Mesenchymal stem cell (in vitro differentiated cells and primary cell): ENCODE measurements around the gene IFI27.
A peak's percentile ranks its signal among the peaks of the same experiment; 100 is the strongest.

Experiments used
- DNase-seq: peaks from one replicate; pipeline ENCODE4 v3.0.0-alpha.2; 2013
- H2AFZ ChIP-seq: one replicate; pipeline ENCODE4 v1.6.1; 2013; ENCODE audit warnings: low read depth, mild to moderate bottlenecking, control low read depth, inconsistent platforms, low read length, moderate library complexity
- H2AK5ac ChIP-seq: 2 replicates; pipeline ENCODE4 v1.6.1; 2013; ENCODE audit warnings: low read length, moderate library complexity, mild to moderate bottlenecking, inconsistent platforms; ENCODE audit not compliant: severe bottlenecking
- H2BK120ac ChIP-seq: one replicate; pipeline ENCODE4 v1.6.1; 2013; ENCODE audit warnings: low read depth, mild to moderate bottlenecking, inconsistent platforms, low read length, moderate library complexity
- H2BK12ac ChIP-seq, 2 experiments: one replicate each; pipeline ENCODE4 v1.6.1; 2013; ENCODE audit warnings: inconsistent platforms in 2 of 2, low read length in 2 of 2, mild to moderate bottlenecking in 2 of 2, moderate library complexity in 2 of 2, control low read depth in 1 of 2
- H2BK15ac ChIP-seq: one replicate; pipeline ENCODE4 v1.6.1; 2013; ENCODE audit warnings: mild to moderate bottlenecking, low read depth, inconsistent platforms; ENCODE audit not compliant: poor library complexity, severe bottlenecking
- H2BK5ac ChIP-seq: 2 replicates; pipeline ENCODE4 v1.6.1; 2013; ENCODE audit warnings: low read depth, mild to moderate bottlenecking, low read length, control low read depth, inconsistent platforms; ENCODE audit not compliant: poor library complexity, severe bottlenecking
- H3K14ac ChIP-seq, 2 experiments: one replicate each; pipeline ENCODE4 v1.6.1; 2013; ENCODE audit warnings: inconsistent platforms in 2 of 2, low read length in 2 of 2, control low read depth in 1 of 2, mild to moderate bottlenecking in 1 of 2, moderate library complexity in 1 of 2
- H3K18ac ChIP-seq, 2 experiments: one replicate each; pipeline ENCODE4 v1.6.1; 2013; ENCODE audit warnings: inconsistent platforms in 2 of 2, low read length in 2 of 2, control low read depth in 1 of 2, low read depth in 1 of 2, mild to moderate bottlenecking in 1 of 2
- H3K23ac ChIP-seq, 2 experiments: one replicate each; pipeline ENCODE4 v1.6.1; 2013; ENCODE audit warnings: inconsistent platforms in 2 of 2, low read length in 2 of 2, mild to moderate bottlenecking in 2 of 2, moderate library complexity in 2 of 2, control low read depth in 1 of 2
- H3K27ac ChIP-seq: 2 replicates; pipeline ENCODE4 v1.5.1; 2013; ENCODE audit warnings: mild to moderate bottlenecking, moderate library complexity, low read length, control low read depth, inconsistent platforms; ENCODE audit not compliant: poor library complexity, severe bottlenecking
- H3K27me3 ChIP-seq, 2 experiments: 2 replicates each; pipeline versions ENCODE4 v1.6.1 to v1.7.0; 2013; ENCODE audit warnings: low read length in 2 of 2, mild to moderate bottlenecking in 2 of 2, moderate library complexity in 2 of 2, control low read depth in 1 of 2, inconsistent platforms in 1 of 2; ENCODE audit not compliant: control insufficient read depth in 1 of 2, insufficient read depth in 1 of 2
- H3K36me3 ChIP-seq, 2 experiments: 2 replicates each; pipeline versions ENCODE4 v1.6.1 to v1.7.0; 2013; ENCODE audit warnings: low read length in 2 of 2, control low read depth in 1 of 2, inconsistent platforms in 1 of 2, low read depth in 1 of 2, mild to moderate bottlenecking in 1 of 2; ENCODE audit not compliant: insufficient read depth in 2 of 2, control insufficient read depth in 1 of 2
- H3K4ac ChIP-seq, 2 experiments: one replicate each; pipeline ENCODE4 v1.6.1; 2013; ENCODE audit warnings: inconsistent platforms in 2 of 2, low read length in 2 of 2, mild to moderate bottlenecking in 2 of 2, moderate library complexity in 2 of 2, control low read depth in 1 of 2, low read depth in 1 of 2
- H3K4me1 ChIP-seq: 2 replicates; pipeline ENCODE4 v1.6.1; 2013; ENCODE audit warnings: low read depth, low read length, control low read depth; ENCODE audit not compliant: control insufficient read depth, insufficient read depth
- H3K4me2 ChIP-seq: 2 replicates; pipeline ENCODE4 v1.6.1; 2013; ENCODE audit warnings: low read length, mild to moderate bottlenecking, inconsistent platforms; ENCODE audit not compliant: poor library complexity, severe bottlenecking
- H3K4me3 ChIP-seq, 2 experiments: 2 replicates each; pipeline versions ENCODE4 v1.5.1 to v1.7.0; 2013; ENCODE audit warnings: low read length in 2 of 2, mild to moderate bottlenecking in 2 of 2, control low read depth in 1 of 2, low read depth in 1 of 2; ENCODE audit not compliant: insufficient read depth in 1 of 2
- H3K79me1 ChIP-seq: replicated peaks from 2 replicates; pipeline ENCODE4 v1.6.1; 2013; ENCODE audit warnings: mild to moderate bottlenecking, control low read depth, low read length, inconsistent platforms; ENCODE audit not compliant: poor library complexity, severe bottlenecking
- H3K9ac ChIP-seq: 2 replicates; pipeline ENCODE4 v1.7.0; 2013; ENCODE audit warnings: mild to moderate bottlenecking, low read length, moderate library complexity
- H3K9me3 ChIP-seq: 2 replicates; pipeline ENCODE4 v1.7.0; 2013; ENCODE audit warnings: mild to moderate bottlenecking, low read length; ENCODE audit not compliant: control insufficient read depth
- H4K8ac ChIP-seq: one replicate; pipeline ENCODE4 v1.6.1; 2013; ENCODE audit warnings: inconsistent platforms, mild to moderate bottlenecking, low read length, moderate library complexity
- H4K91ac ChIP-seq: one replicate; pipeline ENCODE4 v1.6.1; 2013; ENCODE audit warnings: mild to moderate bottlenecking, low read length, inconsistent platforms
- WGBS: methylation state at CpG from one replicate; pipeline ENCODE4 v1.1.7; 2013; ENCODE audit warnings: mixed read lengths; 5-methylcytosine and 5-hydroxymethylcytosine counted together

The IFI27 gene

DNA sequence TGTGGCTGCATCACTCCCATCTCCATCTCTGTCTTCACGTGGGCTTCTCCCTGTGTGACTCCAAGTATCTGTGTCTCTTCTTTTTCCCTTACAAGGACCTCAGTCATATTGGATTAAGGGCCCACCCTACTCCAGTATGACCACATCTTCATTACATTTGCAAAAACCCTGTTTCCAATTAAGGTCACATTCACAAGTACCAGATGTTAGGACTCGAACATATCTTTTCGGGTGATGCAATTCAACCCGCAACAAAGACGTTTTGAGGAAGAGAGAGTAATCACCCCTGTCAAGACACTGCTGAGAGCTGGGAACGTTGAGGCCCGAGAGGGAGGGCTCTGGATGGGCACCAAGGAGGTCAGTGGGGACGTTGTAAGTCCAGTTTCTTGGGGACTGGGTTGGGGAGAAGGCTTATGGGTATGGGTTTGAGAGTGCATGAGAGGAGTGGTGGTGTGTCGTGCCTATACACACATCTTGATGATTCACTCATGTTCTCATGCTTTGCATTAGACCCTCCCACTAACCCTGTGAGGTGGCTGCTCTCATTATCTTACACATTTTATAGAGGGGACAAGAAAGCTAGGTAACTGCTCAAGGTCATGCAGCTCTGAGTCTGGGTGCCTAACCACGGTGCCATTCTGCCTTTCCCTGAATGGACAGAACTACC lies 12.1 kb upstream of the IFI27 start:
- H3K36me3 ChIP-seq, result peaks cover 10 to 24% of the 10 kb centered on the region in 2 experiments
- H2AK5ac ChIP-seq, result no peak overlapping the region
- no peak overlapping the region for H3K27ac ChIP-seq
- H3K4me1 ChIP-seq, result peaks cover 8% of the 10 kb centered on the region
- no peak for DNase-seq
- no peaks in the 10 kb centered on the region for H3K9me3 ChIP-seq
- H2BK12ac ChIP-seq, result no peak overlapping the region
- H4K91ac ChIP-seq, result no peak overlapping the region
- H2BK5ac ChIP-seq, result no peak overlapping the region
- no peak overlapping the region for H2BK120ac ChIP-seq
- H3K14ac ChIP-seq, result no peak overlapping the region
- no peak overlapping the region for H3K18ac ChIP-seq
- H4K8ac ChIP-seq, result no peak overlapping the region
- no peak overlapping the region for H2AFZ ChIP-seq
- no peak overlapping the region for H3K23ac ChIP-seq
- no peak overlapping the region for H3K4me2 ChIP-seq
- no peak overlapping the region for H2BK15ac ChIP-seq
- H3K4me3 ChIP-seq, result no peak overlapping the region
- H3K79me1 ChIP-seq, result peaks cover 6% of the 10 kb centered on the region
- no peak overlapping the region for H3K4ac ChIP-seq
- H3K9ac ChIP-seq, result no peak overlapping the region
- H3K27me3 ChIP-seq, result no peaks in the 10 kb centered on the region
- 79% methylated on average over 9 of the region's 10 CpGs for WGBS

DNA sequence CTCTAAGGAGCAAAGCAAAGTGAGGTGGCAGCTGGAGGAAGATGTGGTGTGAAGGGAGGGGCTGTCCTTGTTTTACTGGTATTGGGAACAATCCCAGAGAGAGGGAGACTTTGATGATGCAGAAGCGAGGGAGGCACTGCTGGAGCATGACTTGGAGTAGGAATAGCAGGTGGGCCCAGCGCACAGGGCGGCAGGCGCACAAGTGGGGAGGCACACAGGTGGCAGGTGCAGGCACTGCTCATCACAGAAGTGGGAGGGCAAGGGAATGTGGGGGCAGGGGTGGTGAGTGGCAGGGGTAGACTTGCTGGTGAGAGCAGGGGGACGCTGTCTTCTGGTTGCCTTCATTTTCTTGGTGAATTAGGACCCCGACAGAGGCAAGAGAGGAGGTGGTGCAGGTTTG lies 11.5 kb upstream of the IFI27 start:
- Histone ChIP-seq H2AFZ (no peak overlapping the region), H2AK5ac (no peak overlapping the region), H3K4me2 (no peak overlapping the region), H3K4me3 (no peak overlapping the region), H3K4ac (no peak overlapping the region), H3K36me3 (peaks cover 13 to 24% of the 10 kb centered on the region in 2 experiments), H2BK120ac (no peak overlapping the region), H3K27me3 (no peaks in the 10 kb centered on the region), H3K14ac (no peak overlapping the region), H3K23ac (no peak overlapping the region), H2BK15ac (no peak overlapping the region), H3K4me1 (peaks cover 8% of the 10 kb centered on the region), H2BK12ac (no peak overlapping the region), H3K18ac (no peak overlapping the region), H3K9ac (no peak overlapping the region), H3K27ac (no peak overlapping the region), H4K8ac (no peak overlapping the region), H3K79me1 (peaks cover 6% of the 10 kb centered on the region), H4K91ac (no peak overlapping the region), H3K9me3 (no peaks in the 10 kb centered on the region), H2BK5ac (no peak overlapping the region)
- DNase-seq, result no peak
- WGBS, result 80% methylated on average over 6 of the region's 6 CpGs

DNA sequence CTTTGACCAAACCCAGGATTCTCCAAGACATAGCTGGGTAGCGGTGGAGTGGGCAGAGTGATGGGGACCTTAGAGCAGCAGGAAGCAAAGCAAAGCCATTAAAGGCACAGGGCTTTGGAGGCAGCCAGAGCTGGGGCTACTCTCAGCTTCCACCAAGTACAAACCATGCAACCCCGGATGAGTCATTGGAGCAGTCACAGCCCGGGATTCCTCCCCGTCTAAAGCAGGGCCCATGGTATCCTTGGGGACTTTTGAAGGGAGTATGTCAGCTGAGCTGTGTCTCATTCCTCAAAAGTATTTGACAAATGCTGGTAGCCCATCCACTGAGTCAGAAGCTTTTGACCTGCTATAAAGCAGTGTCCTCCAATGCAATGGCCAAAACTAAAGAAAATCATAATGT lies 9.7 kb upstream of the IFI27 start:
- H2BK5ac ChIP-seq, result no peak overlapping the region
- H2BK12ac ChIP-seq, result no peak overlapping the region
- no peak overlapping the region for H2BK120ac ChIP-seq
- H3K4me1 ChIP-seq, result peaks cover 8% of the 10 kb centered on the region
- H3K4me2 ChIP-seq, result no peak overlapping the region
- peak; percentile 84 for DNase-seq
- H3K23ac ChIP-seq, result no peak overlapping the region
- no peak overlapping the region for H4K91ac ChIP-seq
- H3K79me1 ChIP-seq, result peaks cover 1% of the 10 kb centered on the region
- H3K9me3 ChIP-seq, result no peaks in the 10 kb centered on the region
- no peak overlapping the region for H2BK15ac ChIP-seq
- H3K27me3 ChIP-seq, result no peaks in the 10 kb centered on the region
- 28% methylated on average over 4 of the region's 4 CpGs for WGBS
- no peak overlapping the region for H3K4me3 ChIP-seq
- no peak overlapping the region for H4K8ac ChIP-seq
- H3K36me3 ChIP-seq, result peaks cover 20 to 24% of the 10 kb centered on the region in 2 experiments
- H2AFZ ChIP-seq, result no peak overlapping the region
- no peak overlapping the region for H3K18ac ChIP-seq
- H3K9ac ChIP-seq, result no peak overlapping the region
- no peak overlapping the region for H3K4ac ChIP-seq
- no peak overlapping the region for H3K14ac ChIP-seq
- H2AK5ac ChIP-seq, result no peak overlapping the region
- no peak overlapping the region for H3K27ac ChIP-seq

DNA sequence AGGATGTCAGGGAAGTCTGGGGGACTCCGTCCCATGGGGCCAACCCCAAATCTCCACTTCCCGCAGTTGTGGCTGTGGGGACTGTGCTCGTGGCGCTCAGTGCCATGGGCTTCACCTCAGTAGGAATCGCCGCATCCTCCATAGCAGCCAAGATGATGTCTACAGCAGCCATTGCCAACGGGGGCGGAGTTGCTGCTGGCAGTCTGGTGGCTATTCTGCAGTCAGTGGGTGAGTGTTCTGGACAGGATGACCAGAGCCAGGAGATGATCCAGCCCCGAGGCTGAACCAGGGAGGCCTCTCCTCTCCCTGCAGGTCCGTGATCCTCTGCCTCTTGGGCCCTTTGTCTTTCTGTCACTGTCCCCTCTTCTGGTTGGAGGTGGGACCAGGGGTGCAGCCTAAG lies 8.8 kb upstream of the IFI27 start:
- H3K23ac ChIP-seq, result no peak overlapping the region
- H4K8ac ChIP-seq, result no peak overlapping the region
- peaks cover 8% of the 10 kb centered on the region for H3K4me1 ChIP-seq
- H2BK12ac ChIP-seq, result no peak overlapping the region
- peaks cover 1% of the 10 kb centered on the region for H3K79me1 ChIP-seq
- H2AFZ ChIP-seq, result no peak overlapping the region
- H3K36me3 ChIP-seq, result peaks cover 20 to 24% of the 10 kb centered on the region in 2 experiments
- H3K27me3 ChIP-seq, result no peaks in the 10 kb centered on the region
- H2BK15ac ChIP-seq, result no peak overlapping the region
- no peaks in the 10 kb centered on the region for H3K9me3 ChIP-seq
- no peak overlapping the region for H4K91ac ChIP-seq
- H3K4ac ChIP-seq, result no peak overlapping the region
- H2BK120ac ChIP-seq, result no peak overlapping the region
- H3K18ac ChIP-seq, result no peak overlapping the region
- no peak overlapping the region for H3K9ac ChIP-seq
- no peak overlapping the region for H3K4me2 ChIP-seq
- no peak overlapping the region for H2AK5ac ChIP-seq
- H3K14ac ChIP-seq, result no peak overlapping the region
- H3K27ac ChIP-seq, result no peak overlapping the region
- WGBS, result 92% methylated on average over 8 of the region's 10 CpGs
- H3K4me3 ChIP-seq, result peak overlapping the region in 1 of 2 experiments; percentile 17
- no peak for DNase-seq
- H2BK5ac ChIP-seq, result no peak overlapping the region
